Measurements from ENCODE around the gene TNFAIP8L1. TPM values are rescaled to one million over a fixed set of nuclear protein-coding genes. Genes with fewer than 3 reads are reported as not detected.

The TNFAIP8L1 gene
- 6.9 TPM for total RNA-seq

GRCh38 chr19:4638828-4639530, at the start of gene TNFAIP8L1:
Gene TNFAIP8L1 (plus strand): TSS chr19:4639516. CDS start chr19:4651870, 12,354 bp downstream.

GRCh38 chr19:4669723-4670480, 30.6 kb downstream of the TNFAIP8L1 start, which contains the start of gene MYDGF:
Gene MYDGF (minus strand): TSS chr19:4670342. CDS start chr19:4670334, 8 bp downstream.

Other genes with a start within 250 kb of the TNFAIP8L1 start
- gene SH3GL1, start 239.0 kb upstream of the TNFAIP8L1 start, total RNA-seq, result 22.8 TPM
- gene CHAF1A, start 236.9 kb upstream of the TNFAIP8L1 start, total RNA-seq, result 8.5 TPM
- gene UBXN6, start 181.7 kb upstream of the TNFAIP8L1 start, total RNA-seq, result 52.6 TPM
- 44.1 TPM for gene HDGFL2, start 167.2 kb upstream of the TNFAIP8L1 start, total RNA-seq
- 0.63 TPM for gene PLIN4, start 121.0 kb upstream of the TNFAIP8L1 start, total RNA-seq
- 3.8 TPM for gene PLIN5, start 104.3 kb upstream of the TNFAIP8L1 start, total RNA-seq
- gene LRG1, start 99.5 kb upstream of the TNFAIP8L1 start, total RNA-seq, result 0.63 TPM
- gene SEMA6B, start 79.8 kb upstream of the TNFAIP8L1 start, total RNA-seq, result 36.9 TPM
- 28.8 TPM for gene MYDGF, start 30.8 kb downstream of the TNFAIP8L1 start, total RNA-seq
- gene DPP9, start 84.3 kb downstream of the TNFAIP8L1 start, total RNA-seq, result 12.5 TPM
- 21.9 TPM for gene FEM1A, start 152.2 kb downstream of the TNFAIP8L1 start, total RNA-seq
- 0.63 TPM for gene TICAM1, start 192.2 kb downstream of the TNFAIP8L1 start, total RNA-seq
- gene PLIN3, start 228.2 kb downstream of the TNFAIP8L1 start, total RNA-seq, result 8.5 TPM

All from parietal lobe (tissue), 1 donor.